K562 (cell line): ENCODE measurements around the gene FAM89B. TPM values are rescaled to one million over a fixed set of nuclear protein-coding genes. Genes with fewer than 3 reads are reported as not detected.
A peak's percentile ranks its signal among the peaks of the same experiment; 100 is the strongest.

Experiments
- CBFA2T3 ChIP-seq: fragments of 450-650 bp; IDR thresholded peaks from 2 replicates; pipeline ENCODE4 v1.6.1; 2017
- ESRRA ChIP-seq: fragments of 450-650 bp; IDR thresholded peaks from 2 replicates; pipeline ENCODE4 v1.6.1; 2014; ENCODE audit warnings: low read depth, mild to moderate bottlenecking, moderate library complexity, borderline replicate concordance
- FUS ChIP-seq: fragments of 200-400 bp; formaldehyde crosslinking; optimal IDR thresholded peaks from 2 replicates; pipeline ENCODE3; 2017; ENCODE audit warnings: low read depth, low read length
- GABPB1 ChIP-seq: sonication (generic); formaldehyde crosslinking; IDR thresholded peaks from 2 replicates; pipeline ENCODE4 v1.8.0; 2022; ENCODE audit warnings: mild to moderate bottlenecking, missing genetic modification reagents
- NR2C1 ChIP-seq, 2 experiments: fragments of 450-650 bp; IDR thresholded peaks; 2 replicates each; pipeline ENCODE4 v1.6.1; 2017; ENCODE audit warnings: mild to moderate bottlenecking in 2 of 2, antibody characterized with exemption in 1 of 2, inconsistent platforms in 1 of 2, missing compliant biosample characterization in 1 of 2, missing genetic modification characterization in 1 of 2
- POLR2AphosphoS5 ChIP-seq: IDR thresholded peaks from 2 replicates; pipeline ENCODE4 v1.6.1; 2011; ENCODE audit warnings: mild to moderate bottlenecking, low read depth, low read length, moderate library complexity; ENCODE audit not compliant: control insufficient read depth, insufficient read depth
- RAD21 ChIP-seq, 2 experiments: fragments of 250-450 bp in 1 of 2; fragments of 450-650 bp in 1 of 2; sonication (Bioruptor Pico) in 1 of 2; formaldehyde crosslinking in 1 of 2; IDR thresholded peaks in 1 of 2; conservative IDR thresholded peaks in 1 of 2; 2 replicates each; pipeline versions ENCODE4 v1.4.0 to v1.8.0; 2020 to 2022; ENCODE audit warnings: mild to moderate bottlenecking in 2 of 2, moderate library complexity in 1 of 2
- SIRT6 ChIP-seq: IDR thresholded peaks from one replicate; pipeline ENCODE4 v1.6.1; 2012; ENCODE audit warnings: low read depth, mild to moderate bottlenecking, control low read depth, inconsistent platforms, low read length, moderate library complexity
- TGIF2 ChIP-seq: sonication (generic); formaldehyde crosslinking; IDR thresholded peaks from 2 replicates; pipeline ENCODE4 v1.8.1; 2022; ENCODE audit warnings: mild to moderate bottlenecking, missing genetic modification reagents, moderate library complexity
- polyA plus RNA-seq, 8 experiments: library from polyadenylated mRNA; depleted of rRNA in 4 of 8; stranded (reverse) in 5 of 8; unstranded in 3 of 8; fragments of >200 nt; fragmentation: Nextera tagmentation in 2 of 8; fragmentation: Illumina TruSeq in 1 of 8; extraction: Ambion mirVana in 2 of 8; extraction: Trizol in 1 of 8; gene quantifications; 2 replicates each; pipeline versions ENCODE4 v1.2.1 to v1.2.3, GENCODE V29; 2011 to 2014; ENCODE audit warnings: inconsistent platforms in 1 of 8, missing spikeins in 1 of 8
- total RNA-seq, 7 experiments: library from RNA; depleted of rRNA in 6 of 7; stranded (reverse); fragments of >200 nt in 6 of 7; fragmentation: Illumina TruSeq in 2 of 7; extraction: Trizol in 2 of 7; gene quantifications; 2 replicates each; pipeline versions ENCODE4 v1.2.1 to v1.2.3, GENCODE V29; 2011 to 2021; ENCODE audit warnings: low replicate concordance in 1 of 7
- TF ChIP-seq, protein P1 (sequence below): fragments of 200-800 bp; sonication (Bioruptor generic); IDR thresholded peaks from 2 replicates; pipeline ENCODE4 v1.6.1; 2017; ENCODE audit warnings: missing genetic modification characterization, missing compliant biosample characterization
- TF ChIP-seq, protein P2 (sequence below): sonication (generic); formaldehyde crosslinking; IDR thresholded peaks from 2 replicates; pipeline ENCODE4 v1.8.1; 2023; ENCODE audit warnings: mild to moderate bottlenecking, missing genetic modification reagents, moderate library complexity
- TF ChIP-seq, protein P3 (sequence below), 2 experiments: fragments of 450-650 bp; conservative IDR thresholded peaks; 2 replicates each; pipeline ENCODE4 v1.6.1; 2017; ENCODE audit warnings: mild to moderate bottlenecking in 2 of 2, moderate library complexity in 2 of 2
- TF ChIP-seq, protein P4 (sequence below): sonication (generic); formaldehyde crosslinking; IDR thresholded peaks from 2 replicates; pipeline ENCODE4 v1.8.1; 2023; ENCODE audit warnings: mild to moderate bottlenecking, missing genetic modification reagents
- TF ChIP-seq, protein P5 (sequence below), 2 experiments: fragments of 450-650 bp; IDR thresholded peaks; 2 replicates each; pipeline ENCODE4 v1.6.1; 2016
- TF ChIP-seq, protein P6 (sequence below): IDR thresholded peaks from 2 replicates; pipeline ENCODE4 v1.6.1; 2011; ENCODE audit warnings: borderline replicate concordance, low read depth, mild to moderate bottlenecking, moderate library complexity, low read length; ENCODE audit not compliant: insufficient read depth, poor library complexity, severe bottlenecking

The FAM89B gene
- total and polyA plus RNA-seq, 9 of the 15 experiments (the other 6 are each of a cell fraction or from before 2014, with no cell fraction given), result 0.32 to 27.6 (median 11.9) TPM

DNA sequence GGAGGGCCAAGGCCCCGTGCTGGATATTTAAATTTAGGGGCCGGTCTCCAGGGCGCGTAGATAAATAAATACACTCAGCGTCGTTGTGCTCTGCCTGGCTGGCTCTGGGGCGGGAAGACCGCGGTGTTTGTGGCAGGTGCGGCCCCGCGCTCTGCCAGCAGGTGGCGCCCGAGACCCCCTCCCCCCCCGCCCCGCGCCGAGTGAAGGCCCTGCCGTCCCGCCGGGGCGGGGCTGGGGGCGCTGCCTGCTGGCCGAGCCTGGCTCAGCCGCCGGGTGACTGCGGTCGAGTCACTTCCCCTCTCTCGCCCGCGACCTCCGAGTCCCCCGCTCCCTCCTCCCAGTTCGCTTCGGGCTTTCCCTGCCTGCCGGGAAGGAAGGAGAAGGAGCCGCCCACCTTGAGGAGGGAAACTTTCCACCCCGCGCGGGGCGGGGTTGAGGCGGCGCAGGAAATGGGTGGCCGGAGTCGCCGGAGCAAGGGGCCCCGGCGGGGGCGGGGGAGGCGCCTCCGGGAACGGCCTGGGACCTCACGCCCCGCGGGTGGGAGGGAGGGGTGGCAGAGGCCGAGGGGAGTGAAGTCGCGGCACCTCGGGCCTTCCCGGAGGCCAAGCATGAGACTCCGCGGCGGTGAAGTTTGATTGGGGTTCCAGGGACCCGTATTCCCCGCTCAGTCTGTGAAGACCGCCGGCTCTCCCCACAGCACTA, 1.9 kb downstream of the FAM89B start (continued):
- TF ChIP-seq, protein P1, sequence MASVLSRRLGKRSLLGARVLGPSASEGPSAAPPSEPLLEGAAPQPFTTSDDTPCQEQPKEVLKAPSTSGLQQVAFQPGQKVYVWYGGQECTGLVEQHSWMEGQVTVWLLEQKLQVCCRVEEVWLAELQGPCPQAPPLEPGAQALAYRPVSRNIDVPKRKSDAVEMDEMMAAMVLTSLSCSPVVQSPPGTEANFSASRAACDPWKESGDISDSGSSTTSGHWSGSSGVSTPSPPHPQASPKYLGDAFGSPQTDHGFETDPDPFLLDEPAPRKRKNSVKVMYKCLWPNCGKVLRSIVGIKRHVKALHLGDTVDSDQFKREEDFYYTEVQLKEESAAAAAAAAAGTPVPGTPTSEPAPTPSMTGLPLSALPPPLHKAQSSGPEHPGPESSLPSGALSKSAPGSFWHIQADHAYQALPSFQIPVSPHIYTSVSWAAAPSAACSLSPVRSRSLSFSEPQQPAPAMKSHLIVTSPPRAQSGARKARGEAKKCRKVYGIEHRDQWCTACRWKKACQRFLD (CRISPR knock-in tag), result no peak
- TF ChIP-seq, protein P2, sequence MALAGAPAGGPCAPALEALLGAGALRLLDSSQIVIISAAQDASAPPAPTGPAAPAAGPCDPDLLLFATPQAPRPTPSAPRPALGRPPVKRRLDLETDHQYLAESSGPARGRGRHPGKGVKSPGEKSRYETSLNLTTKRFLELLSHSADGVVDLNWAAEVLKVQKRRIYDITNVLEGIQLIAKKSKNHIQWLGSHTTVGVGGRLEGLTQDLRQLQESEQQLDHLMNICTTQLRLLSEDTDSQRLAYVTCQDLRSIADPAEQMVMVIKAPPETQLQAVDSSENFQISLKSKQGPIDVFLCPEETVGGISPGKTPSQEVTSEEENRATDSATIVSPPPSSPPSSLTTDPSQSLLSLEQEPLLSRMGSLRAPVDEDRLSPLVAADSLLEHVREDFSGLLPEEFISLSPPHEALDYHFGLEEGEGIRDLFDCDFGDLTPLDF (CRISPR knock-in tag), result peak; percentile 46
- TF ChIP-seq POLR2AphosphoS5 (no peak), NR2C1 (IDR thresholded peaks at IDR 0.05) (no peak), NR2C1 (tag; IDR thresholded peaks at IDR 0.05) (0 out of 2 replicates have a peak, but pooled peaks have one; percentile 36), ESRRA (peak; percentile 79; the same call in 1 of the 2 replicates), SIRT6 (no peak), RAD21 (CRISPR knock-in tag; conservative IDR thresholded peaks at IDR 0.05 in 1 of 2, IDR thresholded peaks at IDR 0.05 in 1 of 2) (peak; percentile 72 to 74), CBFA2T3 (peak; percentile 5; the same call in 1 of the 2 replicates), FUS (peak; percentile 43), TGIF2 (CRISPR knock-in tag) (peak; percentile 33; the same call in 1 of the 2 replicates), GABPB1 (peak; percentile 81)
- TF ChIP-seq, protein P3, sequence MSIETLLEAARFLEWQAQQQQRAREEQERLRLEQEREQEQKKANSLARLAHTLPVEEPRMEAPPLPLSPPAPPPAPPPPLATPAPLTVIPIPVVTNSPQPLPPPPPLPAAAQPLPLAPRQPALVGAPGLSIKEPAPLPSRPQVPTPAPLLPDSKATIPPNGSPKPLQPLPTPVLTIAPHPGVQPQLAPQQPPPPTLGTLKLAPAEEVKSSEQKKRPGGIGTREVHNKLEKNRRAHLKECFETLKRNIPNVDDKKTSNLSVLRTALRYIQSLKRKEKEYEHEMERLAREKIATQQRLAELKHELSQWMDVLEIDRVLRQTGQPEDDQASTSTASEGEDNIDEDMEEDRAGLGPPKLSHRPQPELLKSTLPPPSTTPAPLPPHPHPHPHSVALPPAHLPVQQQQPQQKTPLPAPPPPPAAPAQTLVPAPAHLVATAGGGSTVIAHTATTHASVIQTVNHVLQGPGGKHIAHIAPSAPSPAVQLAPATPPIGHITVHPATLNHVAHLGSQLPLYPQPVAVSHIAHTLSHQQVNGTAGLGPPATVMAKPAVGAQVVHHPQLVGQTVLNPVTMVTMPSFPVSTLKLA (conservative IDR thresholded peaks at IDR 0.05), result peak; percentile 6 to 43; a peak in 1 of 4 replicates
- TF ChIP-seq, protein P4, sequence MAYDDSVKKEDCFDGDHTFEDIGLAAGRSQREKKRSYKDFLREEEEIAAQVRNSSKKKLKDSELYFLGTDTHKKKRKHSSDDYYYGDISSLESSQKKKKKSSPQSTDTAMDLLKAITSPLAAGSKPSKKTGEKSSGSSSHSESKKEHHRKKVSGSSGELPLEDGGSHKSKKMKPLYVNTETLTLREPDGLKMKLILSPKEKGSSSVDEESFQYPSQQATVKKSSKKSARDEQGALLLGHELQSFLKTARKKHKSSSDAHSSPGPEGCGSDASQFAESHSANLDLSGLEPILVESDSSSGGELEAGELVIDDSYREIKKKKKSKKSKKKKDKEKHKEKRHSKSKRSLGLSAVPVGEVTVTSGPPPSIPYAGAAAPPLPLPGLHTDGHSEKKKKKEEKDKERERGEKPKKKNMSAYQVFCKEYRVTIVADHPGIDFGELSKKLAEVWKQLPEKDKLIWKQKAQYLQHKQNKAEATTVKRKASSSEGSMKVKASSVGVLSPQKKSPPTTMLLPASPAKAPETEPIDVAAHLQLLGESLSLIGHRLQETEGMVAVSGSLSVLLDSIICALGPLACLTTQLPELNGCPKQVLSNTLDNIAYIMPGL, result 0 out of 2 replicates have a peak, but pooled peaks have one; percentile 44
- TF ChIP-seq, protein P5, sequence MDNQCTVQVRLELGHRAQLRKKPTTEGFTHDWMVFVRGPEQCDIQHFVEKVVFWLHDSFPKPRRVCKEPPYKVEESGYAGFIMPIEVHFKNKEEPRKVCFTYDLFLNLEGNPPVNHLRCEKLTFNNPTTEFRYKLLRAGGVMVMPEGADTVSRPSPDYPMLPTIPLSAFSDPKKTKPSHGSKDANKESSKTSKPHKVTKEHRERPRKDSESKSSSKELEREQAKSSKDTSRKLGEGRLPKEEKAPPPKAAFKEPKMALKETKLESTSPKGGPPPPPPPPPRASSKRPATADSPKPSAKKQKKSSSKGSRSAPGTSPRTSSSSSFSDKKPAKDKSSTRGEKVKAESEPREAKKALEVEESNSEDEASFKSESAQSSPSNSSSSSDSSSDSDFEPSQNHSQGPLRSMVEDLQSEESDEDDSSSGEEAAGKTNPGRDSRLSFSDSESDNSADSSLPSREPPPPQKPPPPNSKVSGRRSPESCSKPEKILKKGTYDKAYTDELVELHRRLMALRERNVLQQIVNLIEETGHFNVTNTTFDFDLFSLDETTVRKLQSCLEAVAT (IDR thresholded peaks at IDR 0.05), result peak in 1 of 2 experiments; percentile 47; a peak in 1 of 4 replicates
- TF ChIP-seq, protein P6, sequence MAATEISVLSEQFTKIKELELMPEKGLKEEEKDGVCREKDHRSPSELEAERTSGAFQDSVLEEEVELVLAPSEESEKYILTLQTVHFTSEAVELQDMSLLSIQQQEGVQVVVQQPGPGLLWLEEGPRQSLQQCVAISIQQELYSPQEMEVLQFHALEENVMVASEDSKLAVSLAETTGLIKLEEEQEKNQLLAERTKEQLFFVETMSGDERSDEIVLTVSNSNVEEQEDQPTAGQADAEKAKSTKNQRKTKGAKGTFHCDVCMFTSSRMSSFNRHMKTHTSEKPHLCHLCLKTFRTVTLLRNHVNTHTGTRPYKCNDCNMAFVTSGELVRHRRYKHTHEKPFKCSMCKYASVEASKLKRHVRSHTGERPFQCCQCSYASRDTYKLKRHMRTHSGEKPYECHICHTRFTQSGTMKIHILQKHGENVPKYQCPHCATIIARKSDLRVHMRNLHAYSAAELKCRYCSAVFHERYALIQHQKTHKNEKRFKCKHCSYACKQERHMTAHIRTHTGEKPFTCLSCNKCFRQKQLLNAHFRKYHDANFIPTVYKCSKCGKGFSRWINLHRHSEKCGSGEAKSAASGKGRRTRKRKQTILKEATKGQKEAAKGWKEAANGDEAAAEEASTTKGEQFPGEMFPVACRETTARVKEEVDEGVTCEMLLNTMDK, result peak; percentile 91
